Activated T-helper 9 cell treated with anti-CD3 and anti-CD28 coated beads, Interleukin-2, amount 50 U/mL, for 16 hours (primary cell): ENCODE results near the gene IL32.
"Not testable (repeated sequence)": the region's sequence is repeated elsewhere in the genome, so short reads cannot be mapped to it uniquely, and the experiment has no call there.

Source experiments
- DNase-seq: peaks from one replicate; pipeline ENCODE4 v3.0.0-alpha.2; 2020; ENCODE audit warnings: low read depth

IL32 gene

GRCh38 chr16:3070608-3071111 is 5.2 kb downstream of the IL32 start:
- no peak for DNase-seq

DNA sequence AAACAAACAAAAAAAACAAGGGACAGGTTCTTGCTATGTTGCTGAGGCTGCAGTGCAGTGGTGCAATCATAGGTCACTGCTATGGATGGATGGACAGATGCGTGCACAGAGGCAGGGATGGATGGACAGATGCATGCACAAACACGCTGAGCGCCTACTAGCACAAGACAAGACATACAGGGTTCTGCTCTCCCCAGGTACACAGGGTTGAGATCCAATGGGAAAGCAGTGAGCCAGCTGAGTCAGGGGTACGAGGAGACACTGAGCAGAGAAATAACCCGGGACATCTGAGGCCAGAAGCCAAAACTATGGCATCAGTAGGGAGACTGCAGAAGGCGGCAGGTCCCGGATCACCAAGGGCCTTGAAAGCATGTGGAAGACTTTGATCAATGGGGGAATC is 6.2 kb downstream of the IL32 start:
- no peak for DNase-seq

DNA sequence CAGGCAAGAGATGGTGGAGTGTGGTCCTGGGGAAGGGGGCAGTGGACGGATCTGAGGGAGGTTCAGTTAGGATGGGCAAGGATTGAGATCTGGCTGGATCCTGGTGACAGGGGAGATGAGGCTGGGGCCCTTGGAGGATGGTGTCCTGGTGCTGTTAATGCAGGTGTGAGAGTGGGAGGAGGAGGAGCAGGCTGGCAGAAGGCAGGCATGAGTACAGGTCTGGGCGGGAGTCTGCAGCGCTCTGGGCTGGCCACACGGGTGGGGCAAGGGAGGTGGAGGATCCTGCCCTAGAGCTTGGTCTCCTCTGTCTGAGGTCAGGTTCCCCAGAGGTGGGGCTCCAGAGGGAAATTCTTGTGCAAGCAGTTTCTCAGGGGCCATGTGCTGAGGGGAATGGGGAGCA is 6.7 kb downstream of the IL32 start:
- not testable (repeated sequence) for DNase-seq

GRCh38 chr16:3072576-3073263 is 7.3 kb downstream of the IL32 start:
- DNase-seq = not testable (repeated sequence)

- no peak for DNase-seq
Observed at GRCh38 chr16:3073448-3073847, 8.0 kb downstream of the IL32 start.

DNA sequence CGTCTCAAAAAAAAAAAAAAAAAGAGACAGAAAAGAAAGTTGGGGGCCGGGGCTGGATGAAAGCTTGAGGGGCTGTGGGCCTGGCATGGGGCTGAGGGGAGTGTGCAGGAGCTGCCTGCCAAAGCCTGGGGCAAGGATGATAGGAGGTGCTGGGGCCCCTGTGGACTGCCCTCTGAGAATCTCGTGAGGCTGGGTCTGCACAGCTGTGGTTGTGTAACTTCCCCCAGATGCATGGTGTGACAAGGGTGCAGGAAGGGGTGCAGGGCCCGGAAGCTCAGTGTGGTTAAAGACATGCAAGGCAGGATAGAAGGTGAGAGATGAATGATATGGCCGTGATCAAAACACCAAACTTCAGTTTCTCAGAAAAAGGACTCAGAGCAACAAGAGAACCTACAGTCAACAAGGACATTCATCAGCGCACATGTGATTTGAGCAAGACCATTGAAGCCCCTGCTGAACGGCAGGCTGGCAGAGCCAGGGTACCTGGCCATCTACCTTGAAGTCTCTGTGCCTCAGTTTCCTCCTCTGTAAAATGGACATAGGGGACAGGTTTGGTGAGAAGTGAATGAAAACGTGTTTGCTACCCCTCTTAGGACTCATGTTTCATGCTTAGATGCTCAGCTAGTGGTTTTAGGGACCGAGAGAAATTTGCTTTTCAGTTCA is 9.6 kb downstream of the IL32 start:
- DNase-seq = peak; percentile 69

- DNase-seq = no peak
Observed at GRCh38 chr16:3075523-3075915, 10.1 kb downstream of the IL32 start.

DNA sequence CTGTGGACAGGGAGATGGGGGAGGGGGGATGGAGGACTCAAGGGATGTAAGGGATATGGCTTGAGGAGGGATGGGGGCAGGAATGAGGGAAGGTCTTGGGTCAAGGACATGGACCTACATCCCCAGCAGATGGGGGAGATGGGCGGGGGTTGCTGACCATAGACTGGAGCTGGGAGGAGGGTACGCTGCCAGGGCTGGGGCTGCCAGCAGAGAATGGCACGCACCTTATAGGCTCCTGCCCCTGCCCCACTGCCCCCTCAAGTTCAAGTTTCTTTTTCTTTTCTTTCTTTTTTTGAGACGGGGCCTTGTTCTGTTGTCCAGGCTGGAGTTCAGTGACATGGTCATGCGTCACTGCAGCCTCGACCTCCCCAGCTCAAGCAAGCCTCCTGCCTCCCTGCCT is 10.5 kb downstream of the IL32 start:
- not testable (repeated sequence) for DNase-seq

- no peak for DNase-seq
Observed at GRCh38 chr16:3076577-3076976, 11.1 kb downstream of the IL32 start.

GRCh38 chr16:3080024-3080423 is 14.6 kb downstream of the IL32 start:
- DNase-seq = no peak

GRCh38 chr16:3081957-3082356 is 16.5 kb downstream of the IL32 start:
- DNase-seq = not testable (repeated sequence)

GRCh38 chr16:3083408-3083807 is 18.0 kb downstream of the IL32 start:
- not testable (repeated sequence) for DNase-seq

DNA sequence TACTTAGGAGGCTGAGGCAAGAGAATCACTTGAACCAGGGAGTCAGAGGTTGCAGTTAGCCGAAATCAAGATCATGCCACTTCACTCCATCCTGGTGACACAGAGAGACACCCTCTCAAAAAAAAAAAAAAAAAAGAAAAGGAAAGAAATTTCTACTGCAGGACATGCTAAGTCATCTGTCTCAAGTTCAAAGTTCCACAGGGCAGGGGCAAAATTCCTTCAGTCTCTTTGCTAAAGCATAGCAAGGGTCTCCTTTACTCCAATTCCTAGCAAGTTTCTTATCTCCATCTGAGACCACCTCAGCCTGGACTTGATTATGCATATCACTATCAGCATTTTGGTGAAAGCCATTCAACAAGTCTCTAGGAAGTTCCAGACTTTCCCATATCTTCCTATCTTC is 19.1 kb downstream of the IL32 start:
- DNase-seq = no peak

GRCh38 chr16:3084969-3085670 is 19.7 kb downstream of the IL32 start:
- no peak for DNase-seq

DNA sequence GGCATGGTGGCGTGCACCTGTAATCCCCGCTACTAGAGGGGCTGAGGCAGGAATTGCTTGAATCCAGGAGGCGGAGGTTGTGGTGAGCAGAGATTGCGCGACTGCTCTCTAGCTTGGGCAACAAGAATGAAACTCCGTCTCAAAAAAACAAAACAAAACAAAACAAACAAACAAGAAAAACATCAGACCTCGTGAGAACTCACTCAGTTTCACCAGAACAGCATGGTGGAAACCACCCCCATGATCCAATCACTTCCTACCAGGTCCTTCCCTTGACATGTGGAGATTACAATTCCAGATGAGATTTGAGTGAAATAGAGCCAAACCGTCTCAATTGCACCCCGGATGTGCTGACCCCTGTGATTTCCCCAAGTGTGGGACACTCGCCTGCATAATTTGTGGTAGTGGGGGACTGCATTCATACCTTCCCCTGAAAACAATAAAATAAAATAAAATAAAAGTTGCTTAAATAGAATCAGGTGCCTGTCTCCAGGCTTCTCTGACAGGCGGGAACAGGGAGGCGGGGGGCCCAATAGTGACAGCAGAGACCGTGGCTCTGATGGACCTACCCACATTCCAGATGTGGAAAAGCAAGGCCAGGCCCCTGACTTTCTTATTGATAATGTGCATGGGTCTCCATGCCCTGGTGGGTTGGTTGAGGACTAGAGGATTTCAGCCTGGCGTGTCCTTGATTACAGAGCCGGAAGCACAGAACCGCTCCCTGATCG is 20.6 kb downstream of the IL32 start:
- DNase-seq = no peak

GRCh38 chr16:3086596-3087242 is 21.3 kb downstream of the IL32 start:
- DNase-seq = no peak

DNA sequence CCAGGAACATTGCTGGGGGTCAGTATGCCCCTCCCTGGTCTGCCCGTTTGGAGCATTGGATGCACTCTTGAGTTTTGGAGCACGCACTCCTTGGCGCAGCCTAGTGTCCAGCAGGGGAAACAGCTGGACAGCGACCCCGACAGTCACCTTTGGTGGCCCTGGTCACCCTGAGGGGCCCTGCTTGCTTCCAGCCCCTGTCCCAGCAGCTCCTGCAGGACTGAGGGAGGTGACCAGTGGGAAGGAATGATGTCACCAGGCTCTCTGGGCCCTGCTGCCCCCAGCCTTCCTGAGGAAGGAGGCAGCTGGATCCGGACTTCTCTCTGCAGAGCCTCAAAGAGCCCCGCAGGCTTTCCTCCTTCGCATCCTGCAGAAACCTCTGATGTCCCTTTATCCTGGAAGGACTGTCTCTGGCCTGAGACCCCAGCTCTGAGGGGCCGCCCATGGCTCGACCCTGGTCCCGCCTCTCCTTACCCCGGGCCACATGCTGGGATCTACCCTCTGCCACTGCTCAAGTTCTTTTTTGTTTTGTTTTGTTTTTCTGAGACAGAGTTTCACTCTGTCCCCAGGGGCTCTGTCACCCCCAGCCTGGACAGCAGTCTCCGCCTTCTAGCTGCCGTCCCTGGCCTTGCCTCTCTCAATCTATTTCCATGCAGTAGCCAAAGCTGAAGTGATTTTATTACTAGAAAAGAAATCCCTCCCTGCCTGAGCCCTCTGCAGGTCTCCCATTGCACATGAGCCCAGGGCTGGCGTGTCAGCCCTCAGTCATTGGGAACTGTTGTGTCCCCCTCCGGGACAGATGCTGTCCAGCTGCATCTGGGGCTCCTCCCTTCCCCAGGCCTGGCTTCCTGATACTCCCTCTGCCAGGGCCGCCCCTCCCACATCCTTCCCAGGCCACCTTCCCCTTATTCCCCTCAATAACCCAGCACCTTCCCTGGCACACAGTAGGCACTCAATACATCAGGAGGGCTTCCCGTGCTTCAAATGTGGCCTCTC is 22.1 kb downstream of the IL32 start:
- DNase-seq = no peak

GRCh38 chr16:3088450-3088849 is 23.0 kb downstream of the IL32 start:
- DNase-seq = no peak

- no peak for DNase-seq
Observed at GRCh38 chr16:3088925-3089716, 23.7 kb downstream of the IL32 start.
